HepG2 (cell line): ENCODE results near the gene UBP1. TPM values are rescaled to one million over a fixed set of nuclear protein-coding genes. Genes with fewer than 3 reads are reported as not detected.

Experiments
- JDP2 ChIP-seq: sonication (generic); formaldehyde crosslinking; IDR thresholded peaks from 2 replicates; pipeline ENCODE4 v1.8.1; 2022; ENCODE audit warnings: missing genetic modification reagents, borderline replicate concordance
- KAT2B ChIP-seq: fragments of 150-350 bp; IDR thresholded peaks from 2 replicates; pipeline ENCODE4 v1.6.1; 2014; ENCODE audit warnings: low read depth, low read length, borderline replicate concordance
- MAZ ChIP-seq, 2 experiments: sonication (generic) in 1 of 2; formaldehyde crosslinking in 1 of 2; IDR thresholded peaks; 2 replicates each; pipeline versions ENCODE4 v1.5.0 to v1.6.1; 2012 to 2020; ENCODE audit warnings: low read depth in 2 of 2, mild to moderate bottlenecking in 2 of 2, borderline replicate concordance in 1 of 2, improper control_type of control experiment in 1 of 2, low read length in 1 of 2, missing genetic modification reagents in 1 of 2, moderate library complexity in 1 of 2
- SAP130 ChIP-seq: IDR thresholded peaks from 2 replicates; pipeline ENCODE4 v1.6.1; 2016; ENCODE audit warnings: low read depth
- TBX3 ChIP-seq: fragments of 450-650 bp; IDR thresholded peaks from 2 replicates; pipeline ENCODE4 v1.6.1; 2017; ENCODE audit warnings: antibody characterized with exemption, mild to moderate bottlenecking, inconsistent platforms, borderline replicate concordance
- ZNF333 ChIP-seq: sonication (generic); formaldehyde crosslinking; IDR thresholded peaks from 2 replicates; pipeline ENCODE4 v1.4.0; 2020; ENCODE audit warnings: mild to moderate bottlenecking, missing genetic modification reagents, borderline replicate concordance
- ZNF33A ChIP-seq: sonication (generic); formaldehyde crosslinking; IDR thresholded peaks from 2 replicates; pipeline ENCODE4 v1.5.1; 2020; ENCODE audit warnings: missing genetic modification reagents, mild to moderate bottlenecking, moderate library complexity, borderline replicate concordance
- ZNF598 ChIP-seq: sonication (generic); formaldehyde crosslinking; IDR thresholded peaks from 2 replicates; pipeline ENCODE4 v1.5.1; 2020; ENCODE audit warnings: mild to moderate bottlenecking, missing genetic modification reagents, borderline replicate concordance
- ZNF670 ChIP-seq: sonication (generic); formaldehyde crosslinking; IDR thresholded peaks from 2 replicates; pipeline ENCODE4 v1.8.0; 2022; ENCODE audit warnings: mild to moderate bottlenecking, missing genetic modification reagents, borderline replicate concordance
- ZNF780A ChIP-seq: sonication (generic); formaldehyde crosslinking; IDR thresholded peaks from 2 replicates; pipeline ENCODE4 v1.8.0; 2022; ENCODE audit warnings: mild to moderate bottlenecking, missing genetic modification reagents, moderate library complexity
- polyA plus RNA-seq, 8 experiments: library from polyadenylated mRNA; depleted of rRNA in 3 of 8; stranded (reverse) in 7 of 8; unstranded in 1 of 8; fragments of >200 nt; fragmentation: Illumina TruSeq in 4 of 8; extraction: Trizol in 4 of 8; gene quantifications; 2 replicates each; pipeline versions ENCODE4 v1.2.1 to v1.2.3, GENCODE V29; 2011 to 2016; ENCODE audit warnings: low read depth in 4 of 8, missing spikeins in 1 of 8, mixed read lengths in 1 of 8; ENCODE audit not compliant: insufficient read depth in 1 of 8
- total RNA-seq, 5 experiments: library from RNA; depleted of rRNA; stranded (reverse); fragments of >200 nt; fragmentation: Illumina TruSeq; extraction: Trizol; gene quantifications; 2 replicates each; pipeline ENCODE4 v1.2.3, GENCODE V29; 2016; ENCODE audit warnings: low read depth in 1 of 5
- TF ChIP-seq, protein P1 (sequence below): sonication (generic); formaldehyde crosslinking; IDR thresholded peaks from 2 replicates; pipeline ENCODE4 v1.4.0; 2020; ENCODE audit warnings: missing genetic modification reagents; ENCODE audit errors: not compliant biosample characterization
- TF ChIP-seq, protein P2 (sequence below): sonication (generic); formaldehyde crosslinking; IDR thresholded peaks from 2 replicates; pipeline ENCODE4 v1.5.1; 2020; ENCODE audit warnings: missing genetic modification reagents, mild to moderate bottlenecking, borderline replicate concordance
- TF ChIP-seq, protein P3 (sequence below): sonication (generic); formaldehyde crosslinking; IDR thresholded peaks from 2 replicates; pipeline ENCODE4 v1.5.0; 2020; ENCODE audit warnings: mild to moderate bottlenecking, missing genetic modification reagents, moderate library complexity
- TF ChIP-seq, protein P4 (sequence below): sonication (generic); formaldehyde crosslinking; IDR thresholded peaks from 2 replicates; pipeline ENCODE4 v1.8.1; 2023; ENCODE audit warnings: mild to moderate bottlenecking, inconsistent platforms, moderate library complexity, missing genetic modification reagents, borderline replicate concordance
- TF ChIP-seq, protein P5 (sequence below): sonication (generic); formaldehyde crosslinking; IDR thresholded peaks from 2 replicates; pipeline ENCODE4 v1.8.1; 2022; ENCODE audit warnings: mild to moderate bottlenecking, missing genetic modification reagents
- TF ChIP-seq, protein P6 (sequence below): sonication (generic); formaldehyde crosslinking; IDR thresholded peaks from 2 replicates; pipeline ENCODE4 v1.9.0; 2021; ENCODE audit warnings: missing genetic modification reagents, borderline replicate concordance

UBP1 gene
- total and polyA plus RNA-seq, 2 of the 13 experiments (the other 11 are each of a cell fraction or from before 2014, with no cell fraction given) = 48.3 to 79.9 TPM

DNA sequence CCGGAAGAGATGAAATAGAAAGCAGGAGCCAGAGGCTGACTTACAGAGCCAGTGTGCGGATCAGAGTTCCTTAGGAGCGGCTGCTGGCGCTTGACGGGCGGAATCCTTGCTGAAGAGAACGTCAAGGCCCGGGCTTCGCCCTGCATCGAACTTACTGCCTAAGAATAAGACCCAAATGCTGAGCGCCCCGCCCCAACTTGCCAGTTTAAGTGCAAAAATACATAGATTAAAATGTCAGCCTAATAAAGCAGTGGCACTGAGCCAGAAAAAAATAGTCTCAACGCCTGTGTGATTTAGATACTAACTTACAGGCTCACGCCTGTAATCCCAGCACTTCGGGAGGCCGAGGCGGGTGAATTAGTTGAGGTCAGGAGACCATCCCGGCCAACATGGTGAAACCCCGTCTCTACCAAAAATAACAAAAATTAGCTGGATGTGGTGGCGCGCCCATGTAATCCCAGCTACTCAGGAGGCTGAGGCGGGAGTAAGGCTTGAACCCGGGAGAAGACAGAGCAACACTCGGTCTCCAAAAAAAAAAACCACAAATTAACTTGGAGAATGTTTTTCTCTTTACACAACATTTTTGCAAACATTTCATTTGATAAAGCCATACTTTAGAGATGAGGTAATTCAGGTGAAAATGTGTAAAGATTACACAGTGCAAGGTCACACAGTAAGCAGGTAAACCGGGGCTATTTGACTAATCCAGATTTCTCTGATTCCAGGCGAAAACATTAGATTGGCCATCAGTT lies 1.2 kb upstream of the UBP1 start (continued):
- TF ChIP-seq, protein P1, sequence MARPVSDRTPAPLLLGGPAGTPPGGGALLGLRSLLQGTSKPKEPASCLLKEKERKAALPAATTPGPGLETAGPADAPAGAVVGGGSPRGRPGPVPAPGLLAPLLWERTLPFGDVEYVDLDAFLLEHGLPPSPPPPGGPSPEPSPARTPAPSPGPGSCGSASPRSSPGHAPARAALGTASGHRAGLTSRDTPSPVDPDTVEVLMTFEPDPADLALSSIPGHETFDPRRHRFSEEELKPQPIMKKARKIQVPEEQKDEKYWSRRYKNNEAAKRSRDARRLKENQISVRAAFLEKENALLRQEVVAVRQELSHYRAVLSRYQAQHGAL (CRISPR knock-in tag) = no peak
- no peak for TF ChIP-seq ZNF670
- no peak for TF ChIP-seq ZNF333 (CRISPR knock-in tag)
- TF ChIP-seq, protein P2, sequence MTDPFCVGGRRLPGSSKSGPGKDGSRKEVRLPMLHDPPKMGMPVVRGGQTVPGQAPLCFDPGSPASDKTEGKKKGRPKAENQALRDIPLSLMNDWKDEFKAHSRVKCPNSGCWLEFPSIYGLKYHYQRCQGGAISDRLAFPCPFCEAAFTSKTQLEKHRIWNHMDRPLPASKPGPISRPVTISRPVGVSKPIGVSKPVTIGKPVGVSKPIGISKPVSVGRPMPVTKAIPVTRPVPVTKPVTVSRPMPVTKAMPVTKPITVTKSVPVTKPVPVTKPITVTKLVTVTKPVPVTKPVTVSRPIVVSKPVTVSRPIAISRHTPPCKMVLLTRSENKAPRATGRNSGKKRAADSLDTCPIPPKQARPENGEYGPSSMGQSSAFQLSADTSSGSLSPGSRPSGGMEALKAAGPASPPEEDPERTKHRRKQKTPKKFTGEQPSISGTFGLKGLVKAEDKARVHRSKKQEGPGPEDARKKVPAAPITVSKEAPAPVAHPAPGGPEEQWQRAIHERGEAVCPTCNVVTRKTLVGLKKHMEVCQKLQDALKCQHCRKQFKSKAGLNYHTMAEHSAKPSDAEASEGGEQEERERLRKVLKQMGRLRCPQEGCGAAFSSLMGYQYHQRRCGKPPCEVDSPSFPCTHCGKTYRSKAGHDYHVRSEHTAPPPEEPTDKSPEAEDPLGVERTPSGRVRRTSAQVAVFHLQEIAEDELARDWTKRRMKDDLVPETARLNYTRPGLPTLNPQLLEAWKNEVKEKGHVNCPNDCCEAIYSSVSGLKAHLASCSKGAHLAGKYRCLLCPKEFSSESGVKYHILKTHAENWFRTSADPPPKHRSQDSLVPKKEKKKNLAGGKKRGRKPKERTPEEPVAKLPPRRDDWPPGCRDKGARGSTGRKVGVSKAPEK (CRISPR knock-in tag) = no peak
- TF ChIP-seq, protein P3, sequence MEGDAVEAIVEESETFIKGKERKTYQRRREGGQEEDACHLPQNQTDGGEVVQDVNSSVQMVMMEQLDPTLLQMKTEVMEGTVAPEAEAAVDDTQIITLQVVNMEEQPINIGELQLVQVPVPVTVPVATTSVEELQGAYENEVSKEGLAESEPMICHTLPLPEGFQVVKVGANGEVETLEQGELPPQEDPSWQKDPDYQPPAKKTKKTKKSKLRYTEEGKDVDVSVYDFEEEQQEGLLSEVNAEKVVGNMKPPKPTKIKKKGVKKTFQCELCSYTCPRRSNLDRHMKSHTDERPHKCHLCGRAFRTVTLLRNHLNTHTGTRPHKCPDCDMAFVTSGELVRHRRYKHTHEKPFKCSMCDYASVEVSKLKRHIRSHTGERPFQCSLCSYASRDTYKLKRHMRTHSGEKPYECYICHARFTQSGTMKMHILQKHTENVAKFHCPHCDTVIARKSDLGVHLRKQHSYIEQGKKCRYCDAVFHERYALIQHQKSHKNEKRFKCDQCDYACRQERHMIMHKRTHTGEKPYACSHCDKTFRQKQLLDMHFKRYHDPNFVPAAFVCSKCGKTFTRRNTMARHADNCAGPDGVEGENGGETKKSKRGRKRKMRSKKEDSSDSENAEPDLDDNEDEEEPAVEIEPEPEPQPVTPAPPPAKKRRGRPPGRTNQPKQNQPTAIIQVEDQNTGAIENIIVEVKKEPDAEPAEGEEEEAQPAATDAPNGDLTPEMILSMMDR (CRISPR knock-in tag) = no peak
- no peak for TF ChIP-seq KAT2B
- TF ChIP-seq, protein P4, sequence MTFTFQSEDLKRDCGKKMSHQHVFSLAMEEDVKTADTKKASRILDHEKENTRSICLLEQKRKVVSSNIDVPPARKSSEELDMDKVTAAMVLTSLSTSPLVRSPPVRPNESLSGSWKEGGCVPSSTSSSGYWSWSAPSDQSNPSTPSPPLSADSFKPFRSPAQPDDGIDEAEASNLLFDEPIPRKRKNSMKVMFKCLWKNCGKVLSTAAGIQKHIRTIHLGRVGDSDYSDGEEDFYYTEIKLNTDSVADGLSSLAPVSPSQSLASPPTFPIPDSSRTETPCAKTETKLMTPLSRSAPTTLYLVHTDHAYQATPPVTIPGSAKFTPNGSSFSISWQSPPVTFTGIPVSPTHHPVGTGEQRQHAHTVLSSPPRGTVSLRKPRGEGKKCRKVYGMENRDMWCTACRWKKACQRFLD = 0 out of 2 replicates have a peak, but pooled peaks have one; percentile 64
- no peak for TF ChIP-seq MAZ (IDR thresholded peaks at IDR 0.05; ENCODE audit: borderline replicate concordance, low read depth, low read length)
- no peak for TF ChIP-seq MAZ (CRISPR knock-in tag; IDR thresholded peaks at IDR 0.05; ENCODE audit: low read depth)
- no peak for TF ChIP-seq TBX3
- TF ChIP-seq ZNF33A (CRISPR knock-in tag) = no peak; the same call in 1 of the 2 replicates
- no peak for TF ChIP-seq JDP2
- TF ChIP-seq ZNF598 = no peak
- TF ChIP-seq, protein P5, sequence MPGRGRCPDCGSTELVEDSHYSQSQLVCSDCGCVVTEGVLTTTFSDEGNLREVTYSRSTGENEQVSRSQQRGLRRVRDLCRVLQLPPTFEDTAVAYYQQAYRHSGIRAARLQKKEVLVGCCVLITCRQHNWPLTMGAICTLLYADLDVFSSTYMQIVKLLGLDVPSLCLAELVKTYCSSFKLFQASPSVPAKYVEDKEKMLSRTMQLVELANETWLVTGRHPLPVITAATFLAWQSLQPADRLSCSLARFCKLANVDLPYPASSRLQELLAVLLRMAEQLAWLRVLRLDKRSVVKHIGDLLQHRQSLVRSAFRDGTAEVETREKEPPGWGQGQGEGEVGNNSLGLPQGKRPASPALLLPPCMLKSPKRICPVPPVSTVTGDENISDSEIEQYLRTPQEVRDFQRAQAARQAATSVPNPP (CRISPR knock-in tag) = no peak
- no peak for TF ChIP-seq ZNF780A (CRISPR knock-in tag)
- TF ChIP-seq, protein P6, sequence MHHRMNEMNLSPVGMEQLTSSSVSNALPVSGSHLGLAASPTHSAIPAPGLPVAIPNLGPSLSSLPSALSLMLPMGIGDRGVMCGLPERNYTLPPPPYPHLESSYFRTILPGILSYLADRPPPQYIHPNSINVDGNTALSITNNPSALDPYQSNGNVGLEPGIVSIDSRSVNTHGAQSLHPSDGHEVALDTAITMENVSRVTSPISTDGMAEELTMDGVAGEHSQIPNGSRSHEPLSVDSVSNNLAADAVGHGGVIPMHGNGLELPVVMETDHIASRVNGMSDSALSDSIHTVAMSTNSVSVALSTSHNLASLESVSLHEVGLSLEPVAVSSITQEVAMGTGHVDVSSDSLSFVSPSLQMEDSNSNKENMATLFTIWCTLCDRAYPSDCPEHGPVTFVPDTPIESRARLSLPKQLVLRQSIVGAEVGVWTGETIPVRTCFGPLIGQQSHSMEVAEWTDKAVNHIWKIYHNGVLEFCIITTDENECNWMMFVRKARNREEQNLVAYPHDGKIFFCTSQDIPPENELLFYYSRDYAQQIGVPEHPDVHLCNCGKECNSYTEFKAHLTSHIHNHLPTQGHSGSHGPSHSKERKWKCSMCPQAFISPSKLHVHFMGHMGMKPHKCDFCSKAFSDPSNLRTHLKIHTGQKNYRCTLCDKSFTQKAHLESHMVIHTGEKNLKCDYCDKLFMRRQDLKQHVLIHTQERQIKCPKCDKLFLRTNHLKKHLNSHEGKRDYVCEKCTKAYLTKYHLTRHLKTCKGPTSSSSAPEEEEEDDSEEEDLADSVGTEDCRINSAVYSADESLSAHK (CRISPR knock-in tag) = no peak
- TF ChIP-seq SAP130 (CRISPR knock-in tag) = peak; percentile 53
